GM21619 (cell line): ENCODE results near the gene MRPL30.
"Not testable (repeated sequence)": the region's sequence is repeated elsewhere in the genome, so short reads cannot be mapped to it uniquely, and the experiment has no call there.

Experiments used
- ATAC-seq: cut with Tn5 transposase; IDR thresholded peaks from one replicate; pipeline ENCODE4 v1.9.1; 2021; ENCODE audit not compliant: unreplicated experiment

MRPL30 gene

DNA sequence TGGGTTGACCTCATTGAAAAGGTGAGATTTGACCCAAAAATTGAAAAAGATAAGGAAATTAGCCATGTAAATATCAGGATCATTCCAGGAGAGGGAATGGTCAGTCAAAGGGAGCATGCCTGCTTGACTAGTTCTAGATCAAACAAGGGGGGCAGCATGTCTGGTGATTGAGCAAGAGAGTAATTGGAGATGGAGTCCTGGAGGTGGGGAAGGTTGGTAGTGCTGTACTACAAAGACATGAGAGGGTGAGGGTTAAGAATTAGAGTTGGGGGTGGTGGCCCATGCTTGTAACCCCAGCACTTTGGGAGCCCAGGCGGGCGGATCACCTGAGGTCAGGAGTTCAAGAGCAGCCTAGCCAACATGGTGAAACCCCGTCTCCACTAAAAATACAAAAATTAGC is 2.0 kb downstream of the MRPL30 start:
- ATAC-seq, result no peak

DNA sequence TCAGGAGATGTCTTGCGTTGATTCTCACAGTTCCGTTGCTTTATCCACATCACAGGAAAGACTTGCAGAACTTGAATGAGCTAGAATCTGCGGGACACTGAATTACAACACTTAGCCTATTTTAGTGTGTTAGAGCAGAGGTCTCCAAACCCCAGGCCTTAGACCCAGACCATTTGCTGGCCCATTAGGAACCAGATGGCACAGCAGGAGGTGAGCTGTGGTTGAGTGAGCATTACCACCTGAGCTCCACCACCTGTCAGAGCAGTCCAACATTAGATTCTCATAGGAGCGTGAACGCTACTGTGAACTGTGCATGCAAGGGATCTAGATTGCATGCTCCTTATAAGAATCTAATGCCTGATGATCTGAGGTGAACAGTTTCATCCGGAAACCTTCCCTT is 3.8 kb downstream of the MRPL30 start:
- ATAC-seq, result no peak

DNA sequence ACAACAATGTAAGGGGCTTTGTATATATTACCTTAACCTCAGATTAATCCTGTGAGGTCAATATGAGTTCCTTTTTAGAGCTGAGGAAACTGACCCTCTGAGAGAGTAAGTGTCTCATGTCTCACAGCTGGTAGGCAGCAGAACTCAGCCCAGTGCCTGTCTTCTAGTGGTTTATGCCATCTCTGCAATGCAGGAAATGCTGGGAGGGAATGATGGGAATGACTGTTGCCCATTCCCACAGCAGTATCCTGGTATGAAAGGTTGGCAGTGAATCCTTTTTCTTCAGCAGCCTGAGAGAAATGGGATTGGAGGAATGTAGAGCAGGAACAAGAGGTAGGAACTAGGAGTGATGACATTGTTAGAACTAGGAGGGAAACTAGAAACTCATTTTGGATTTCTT is 6.0 kb downstream of the MRPL30 start:
- ATAC-seq, result no peak

DNA sequence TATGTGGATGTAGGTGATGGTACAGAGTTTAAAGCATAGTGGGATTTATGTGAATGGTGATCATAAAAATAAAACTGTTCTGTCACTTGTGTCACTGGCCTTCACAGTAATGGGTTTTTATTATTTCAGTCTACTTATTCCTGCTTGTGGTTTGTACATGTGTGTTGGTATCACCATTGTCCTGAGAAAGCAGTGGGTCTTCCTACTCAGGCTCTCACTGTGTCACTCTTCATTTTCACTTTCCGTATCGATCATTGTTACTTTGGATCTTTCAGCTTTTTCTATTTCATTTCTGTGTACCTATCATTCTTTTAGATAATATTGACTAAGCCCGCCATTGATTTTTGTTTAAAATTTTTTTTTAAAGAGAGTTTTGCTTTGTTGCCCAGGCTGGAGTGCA is 7.4 kb downstream of the MRPL30 start:
- ATAC-seq, result no peak

DNA sequence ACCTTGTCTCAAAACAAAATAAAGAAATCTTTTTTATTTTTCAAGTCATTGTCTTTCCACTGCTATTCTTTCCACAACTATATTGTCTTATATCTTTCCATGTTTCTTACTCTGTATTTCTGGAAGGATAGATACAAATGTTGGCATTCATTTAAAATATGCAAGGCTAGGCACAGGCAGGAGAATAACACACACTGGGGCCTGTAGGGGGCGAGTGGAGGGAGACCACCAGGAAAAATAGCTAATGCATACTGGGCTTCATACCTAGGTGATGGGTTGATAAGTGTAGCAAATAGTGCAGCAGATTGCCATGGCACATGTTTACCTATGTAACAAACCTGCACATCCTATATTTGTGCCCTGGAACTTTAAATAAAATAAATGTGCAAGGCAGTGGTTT is 9.6 kb downstream of the MRPL30 start:
- ATAC-seq, result no peak

DNA sequence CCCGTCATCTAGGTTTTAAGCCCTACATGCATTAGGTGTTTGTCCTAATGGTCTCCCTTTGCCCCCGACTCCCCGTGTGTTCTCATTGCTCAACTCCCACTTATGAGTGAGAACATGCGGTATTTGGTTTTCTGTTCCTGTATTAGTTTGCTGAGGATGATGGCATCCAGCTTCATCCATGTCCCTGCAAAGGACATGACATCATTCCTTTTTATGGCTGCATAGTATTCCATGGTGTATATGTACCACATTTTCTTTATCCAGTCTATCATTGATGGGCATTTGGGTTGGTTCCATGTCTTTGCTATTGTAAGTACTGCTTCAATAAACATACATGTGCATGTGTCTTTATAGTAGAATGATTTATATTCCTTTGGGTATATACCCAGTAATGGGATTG is 11.4 kb downstream of the MRPL30 start:
- not testable (repeated sequence) for ATAC-seq

DNA sequence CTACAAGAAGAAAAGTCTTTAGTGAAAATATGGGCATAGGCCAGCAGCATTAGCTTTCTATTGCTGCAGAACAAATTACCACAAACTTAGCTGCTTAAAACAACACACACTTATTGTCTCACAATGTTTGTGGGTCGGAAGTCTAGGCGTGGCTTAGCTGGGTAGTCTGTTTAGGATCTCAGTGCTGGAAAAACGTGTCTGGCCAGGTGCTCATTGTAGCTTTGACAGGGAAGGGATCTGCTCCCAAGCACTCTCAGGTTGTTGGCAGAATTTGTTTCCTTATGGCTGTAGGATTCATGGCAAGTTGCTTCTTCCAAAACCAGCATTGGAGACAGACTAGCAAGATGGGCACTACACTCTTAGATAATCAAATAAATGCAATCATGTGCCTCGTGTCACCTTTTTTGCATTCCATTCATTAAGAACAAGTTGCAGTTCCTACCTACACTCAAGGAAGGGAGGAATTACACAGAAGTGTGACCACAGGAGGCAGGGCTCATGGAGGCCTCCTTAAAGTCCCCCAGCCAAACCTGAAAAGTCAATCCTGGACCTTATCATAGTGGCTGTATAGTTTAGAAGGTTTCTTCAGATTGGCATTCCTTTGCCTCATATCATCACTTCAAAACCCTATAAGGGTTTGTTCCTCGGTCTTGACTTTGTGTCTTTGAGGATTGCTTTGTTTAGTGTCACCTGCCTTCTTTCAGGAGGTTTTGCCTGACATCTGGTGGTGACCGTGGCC is 17.3 kb downstream of the MRPL30 start:
- ATAC-seq, result no peak

DNA sequence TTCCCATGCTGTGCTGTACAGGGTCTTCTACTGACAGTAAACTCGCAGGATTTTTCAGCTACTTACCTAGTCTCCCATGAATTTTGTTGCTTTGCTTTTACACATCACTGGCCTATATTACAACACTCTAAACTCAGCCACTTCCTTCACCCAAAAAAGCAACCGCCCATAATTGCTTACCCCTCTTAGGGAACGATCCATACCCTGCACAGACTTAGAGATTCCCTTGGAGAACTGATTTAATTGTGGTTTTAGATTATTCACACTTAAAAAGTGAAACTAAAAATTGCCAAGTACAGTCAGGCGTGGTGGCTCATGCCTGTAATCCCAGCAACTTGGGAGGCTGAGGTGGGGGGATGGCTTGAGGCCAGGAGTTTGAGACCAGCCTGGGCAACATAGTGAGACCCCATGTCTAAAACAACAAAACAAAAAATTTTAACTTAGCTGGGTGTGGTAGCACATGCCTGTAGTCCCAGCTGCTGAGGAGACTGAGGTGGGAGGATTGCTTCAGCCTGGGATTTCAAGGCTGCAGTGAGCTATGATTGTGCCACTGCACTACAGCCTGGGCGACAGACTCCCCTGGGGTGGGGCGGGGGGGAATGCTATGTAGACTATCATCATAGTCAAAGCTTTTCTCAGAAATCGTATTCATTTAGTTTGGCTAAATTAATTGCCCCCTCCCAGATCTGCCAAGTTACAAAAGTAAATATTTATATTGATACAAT is 19.3 kb downstream of the MRPL30 start:
- no peak for ATAC-seq

DNA sequence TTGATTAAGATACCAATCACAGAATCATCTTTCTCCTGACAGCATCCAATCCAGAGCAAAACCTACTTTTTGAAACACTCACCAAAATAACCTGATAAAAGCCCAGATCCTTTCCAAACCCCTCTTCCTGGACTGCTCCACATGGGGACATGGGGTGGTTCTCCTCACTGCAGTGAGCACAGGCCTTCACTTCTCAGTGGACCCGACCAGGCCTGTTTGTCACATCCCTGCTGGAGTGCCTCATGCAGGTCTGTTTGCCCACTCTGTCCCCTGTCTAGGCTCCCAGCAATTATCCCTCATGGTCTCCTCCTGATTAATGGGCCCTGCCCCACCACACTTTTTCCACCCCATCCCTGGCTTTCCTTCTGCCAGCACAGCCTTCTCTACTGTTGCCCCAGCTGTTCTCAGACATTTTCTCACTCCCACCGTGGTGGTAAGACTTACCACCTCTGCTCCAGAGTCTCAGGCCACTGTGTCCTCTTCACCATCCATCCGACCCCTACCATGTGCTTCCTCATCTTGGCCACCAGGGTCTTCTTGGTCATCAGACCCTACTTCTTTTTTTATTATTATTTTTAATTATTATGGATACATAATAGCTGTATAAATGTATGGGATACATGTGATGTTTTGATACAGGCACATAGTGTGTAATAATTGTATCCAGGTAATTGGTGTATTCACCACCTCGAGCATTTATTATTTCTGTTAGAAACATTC is 21.1 kb downstream of the MRPL30 start:
- no peak for ATAC-seq

DNA sequence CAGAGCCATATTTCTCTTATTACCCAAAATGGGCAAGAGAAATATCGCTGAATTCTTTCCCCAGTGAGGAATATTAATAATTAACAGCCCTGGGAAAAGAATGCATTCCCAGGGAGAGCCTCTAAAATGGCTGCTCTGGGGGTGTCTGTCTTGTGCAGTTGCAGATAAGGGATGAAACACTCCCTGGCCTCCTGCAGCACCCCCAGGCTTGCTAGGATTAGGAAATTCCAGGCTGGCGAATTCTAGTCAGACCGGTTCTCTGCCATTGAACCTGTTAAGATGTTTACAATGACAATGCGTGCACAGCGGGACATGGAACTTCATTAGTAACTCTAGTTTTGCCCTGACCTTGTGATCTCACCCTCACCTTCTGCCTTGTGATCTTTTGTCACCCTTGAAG is 24.5 kb downstream of the MRPL30 start:
- no peak for ATAC-seq

DNA sequence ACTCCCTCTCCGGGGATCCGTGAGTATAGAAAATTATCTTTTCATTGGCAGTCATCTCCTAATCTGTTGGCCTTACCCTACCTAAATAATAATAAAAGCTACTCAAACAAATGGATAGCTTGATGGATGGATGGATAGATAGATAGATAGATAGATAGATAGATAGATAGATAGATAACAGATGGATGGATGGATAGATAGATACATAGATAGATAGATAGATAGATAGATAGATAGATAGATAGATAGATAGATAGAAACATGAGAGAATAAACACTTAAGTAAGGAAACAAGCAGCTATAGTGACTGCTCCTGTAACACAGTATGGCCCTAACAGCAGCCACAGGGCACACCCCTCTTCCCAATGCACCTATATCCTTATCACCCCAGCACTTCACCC is 35.1 kb downstream of the MRPL30 start:
- ATAC-seq, result no peak

DNA sequence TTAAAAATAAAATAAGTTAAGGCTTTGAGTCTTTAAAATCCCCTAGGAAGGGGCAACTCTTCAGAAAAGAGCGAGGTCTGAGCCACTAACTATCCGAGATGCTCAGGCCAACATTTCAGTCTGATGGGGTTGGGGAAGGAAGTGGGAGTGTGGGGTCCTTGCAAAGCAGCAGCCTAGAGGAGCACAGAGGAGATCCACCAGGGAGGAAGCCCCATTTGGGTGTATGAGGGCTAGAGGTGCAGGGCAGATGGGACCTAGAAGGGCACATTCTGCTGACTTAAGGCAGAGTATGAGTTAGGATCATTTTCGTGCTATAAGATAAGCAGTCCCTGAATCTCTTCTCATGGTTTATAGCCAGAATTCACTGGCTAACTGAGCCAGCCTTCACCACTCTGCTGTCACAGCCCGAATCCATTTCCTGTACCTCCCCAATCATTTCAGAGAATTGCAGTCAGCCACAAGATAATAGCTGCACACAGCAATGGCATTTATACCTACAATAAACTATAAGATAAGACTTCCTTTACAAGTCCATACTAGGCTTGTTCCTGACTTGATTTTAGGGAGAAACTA is 37.0 kb downstream of the MRPL30 start:
- ATAC-seq, result no peak

DNA sequence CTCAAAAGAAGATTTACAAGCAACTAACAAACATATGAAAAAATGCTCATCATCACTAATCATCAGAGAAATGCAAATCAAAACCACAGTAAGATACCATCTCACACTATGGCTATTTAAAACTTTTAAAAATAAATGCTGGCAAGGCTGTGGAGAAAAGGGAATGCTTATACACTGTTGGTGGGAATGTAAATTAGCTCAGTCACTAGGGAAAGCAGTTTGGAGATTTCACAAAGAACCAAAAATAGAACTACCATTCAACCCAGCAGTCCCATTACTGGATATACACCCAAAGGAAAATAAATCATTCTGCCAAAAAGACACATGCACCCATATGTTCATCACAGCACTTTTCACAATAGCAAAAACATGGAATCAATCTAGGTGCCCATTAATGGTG is 52.2 kb downstream of the MRPL30 start:
- not testable (repeated sequence) for ATAC-seq

DNA sequence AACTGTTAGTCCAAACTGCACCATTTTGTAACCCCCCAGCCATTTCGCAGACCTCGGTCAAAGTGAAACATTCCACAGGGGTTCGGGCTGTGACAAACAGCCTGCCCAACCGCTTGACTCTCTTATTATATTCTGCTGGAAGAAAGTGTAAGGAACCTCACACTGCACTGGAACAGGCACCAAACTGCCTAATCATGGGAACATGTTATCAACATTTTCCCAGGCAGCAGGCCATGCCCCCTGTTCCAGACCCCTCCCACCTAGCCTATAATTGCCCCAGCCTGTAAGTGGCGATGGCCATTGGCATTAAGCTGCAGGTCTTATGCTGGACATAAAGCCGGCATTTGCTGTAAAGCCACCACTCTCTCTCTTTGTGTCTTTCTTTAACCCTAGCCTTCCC is 57.6 kb downstream of the MRPL30 start:
- ATAC-seq, result no peak

DNA sequence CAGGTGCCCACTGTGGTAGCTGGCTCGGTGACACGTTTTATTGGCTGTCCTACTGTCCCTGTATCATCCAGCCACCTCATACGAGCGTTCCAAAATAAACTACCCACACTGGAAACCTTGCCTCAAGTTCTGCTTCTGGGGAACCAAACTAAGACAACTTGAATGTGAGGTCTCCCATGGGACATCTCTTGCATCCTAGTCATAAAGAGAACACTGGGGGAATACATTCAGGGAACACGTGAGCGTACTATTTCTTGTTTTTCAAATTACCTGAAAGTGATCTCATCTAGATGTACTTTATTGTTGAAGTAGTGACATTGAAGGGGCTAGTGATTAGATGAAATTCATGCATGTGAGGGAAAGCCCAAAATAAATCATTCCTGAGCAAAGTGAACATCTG is 59.4 kb downstream of the MRPL30 start:
- ATAC-seq, result no peak

DNA sequence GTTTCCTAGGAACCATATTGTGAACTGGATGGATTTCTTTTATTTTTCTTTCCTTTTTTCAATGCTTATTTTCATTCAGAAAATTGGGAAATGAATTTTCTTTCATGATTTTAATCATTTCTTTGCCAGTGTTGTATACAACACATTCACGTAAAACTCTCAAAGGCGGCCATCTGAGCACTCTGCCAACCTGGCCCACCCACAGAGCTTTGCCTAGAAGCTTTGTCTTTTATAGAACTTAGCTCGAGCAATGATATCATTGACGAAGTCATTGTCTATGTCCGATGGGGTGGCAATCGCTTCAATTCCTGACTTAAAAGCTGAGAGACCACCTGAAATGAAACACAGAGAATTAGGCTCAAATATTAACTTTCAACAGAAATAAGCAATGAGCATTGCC is 61.2 kb downstream of the MRPL30 start:
- no peak for ATAC-seq
